Mucosa of stomach (tissue), 1 donor: Measurements from ENCODE around the gene VEPH1.

Experiments
- H3K27me3 ChIP-seq: one replicate; pipeline ENCODE4 v1.7.0; 2013; ENCODE audit warnings: mild to moderate bottlenecking, low read length; ENCODE audit not compliant: control insufficient read depth, insufficient read depth
- H3K36me3 ChIP-seq: one replicate; pipeline ENCODE4 v1.7.0; 2013; ENCODE audit warnings: low read length; ENCODE audit not compliant: control insufficient read depth, insufficient read depth
- H3K4me1 ChIP-seq: one replicate; pipeline ENCODE4 v1.7.0; 2013; ENCODE audit warnings: mild to moderate bottlenecking, low read length; ENCODE audit not compliant: control insufficient read depth, insufficient read depth
- H3K4me3 ChIP-seq: one replicate; pipeline ENCODE4 v1.7.0; 2013; ENCODE audit warnings: low read length
- H3K9ac ChIP-seq: one replicate; pipeline ENCODE4 v1.7.0; 2013; ENCODE audit warnings: mild to moderate bottlenecking, low read length, moderate library complexity
- H3K9me3 ChIP-seq: one replicate; pipeline ENCODE4 v1.7.0; 2013; ENCODE audit warnings: mild to moderate bottlenecking, low read length, moderate library complexity; ENCODE audit not compliant: control insufficient read depth
- donor health status: Pancreatic carcinoma.

VEPH1 gene

GRCh38 chr3:157412323-157412855, 90.8 kb downstream of the VEPH1 start:
- H3K9ac ChIP-seq, result no peak overlapping the region
- H3K4me1 ChIP-seq, result no peaks in the 10 kb centered on the region
- H3K27me3 ChIP-seq, result no peaks in the 10 kb centered on the region
- H3K9me3 ChIP-seq, result no peaks in the 10 kb centered on the region
- H3K4me3 ChIP-seq, result no peak overlapping the region
- no peaks in the 10 kb centered on the region for H3K36me3 ChIP-seq

- no peaks in the 10 kb centered on the region for H3K27me3 ChIP-seq
- no peaks in the 10 kb centered on the region for H3K4me1 ChIP-seq
- H3K36me3 ChIP-seq, result no peaks in the 10 kb centered on the region
- H3K9me3 ChIP-seq, result no peaks in the 10 kb centered on the region
- H3K9ac ChIP-seq, result no peak overlapping the region
- H3K4me3 ChIP-seq, result no peak overlapping the region
These were observed 92.3 kb downstream of the VEPH1 start for GRCh38 chr3:157410945-157411344.

- no peaks in the 10 kb centered on the region for H3K27me3 ChIP-seq
- H3K4me1 ChIP-seq, result no peaks in the 10 kb centered on the region
- H3K9ac ChIP-seq, result no peak overlapping the region
- no peaks in the 10 kb centered on the region for H3K36me3 ChIP-seq
- no peak overlapping the region for H3K4me3 ChIP-seq
- no peaks in the 10 kb centered on the region for H3K9me3 ChIP-seq
These were observed 93.7 kb downstream of the VEPH1 start for GRCh38 chr3:157409516-157409915.

- Histone ChIP-seq H3K9me3 (no peaks in the 10 kb centered on the region), H3K4me1 (no peaks in the 10 kb centered on the region), H3K4me3 (no peak overlapping the region), H3K9ac (no peak overlapping the region), H3K27me3 (no peaks in the 10 kb centered on the region), H3K36me3 (no peaks in the 10 kb centered on the region)
These were observed 94.6 kb downstream of the VEPH1 start for GRCh38 chr3:157408499-157409149.

- H3K4me3 ChIP-seq, result no peak overlapping the region
- H3K9me3 ChIP-seq, result no peaks in the 10 kb centered on the region
- H3K4me1 ChIP-seq, result no peaks in the 10 kb centered on the region
- no peak overlapping the region for H3K9ac ChIP-seq
- H3K36me3 ChIP-seq, result no peaks in the 10 kb centered on the region
- H3K27me3 ChIP-seq, result no peaks in the 10 kb centered on the region
These were observed 95.4 kb downstream of the VEPH1 start for GRCh38 chr3:157407769-157408168.

- no peaks in the 10 kb centered on the region for H3K36me3 ChIP-seq
- no peak overlapping the region for H3K9ac ChIP-seq
- no peak overlapping the region for H3K4me3 ChIP-seq
- H3K27me3 ChIP-seq, result no peaks in the 10 kb centered on the region
- no peaks in the 10 kb centered on the region for H3K9me3 ChIP-seq
- H3K4me1 ChIP-seq, result no peaks in the 10 kb centered on the region
These were observed 96.8 kb downstream of the VEPH1 start for GRCh38 chr3:157406394-157406793.

GRCh38 chr3:157405457-157405856, 97.8 kb downstream of the VEPH1 start:
- H3K27me3 ChIP-seq, result no peaks in the 10 kb centered on the region
- H3K9me3 ChIP-seq, result no peaks in the 10 kb centered on the region
- H3K36me3 ChIP-seq, result no peaks in the 10 kb centered on the region
- no peaks in the 10 kb centered on the region for H3K4me1 ChIP-seq
- no peak overlapping the region for H3K4me3 ChIP-seq
- H3K9ac ChIP-seq, result no peak overlapping the region

- Histone ChIP-seq H3K4me3 (no peak overlapping the region), H3K36me3 (no peaks in the 10 kb centered on the region), H3K9me3 (no peaks in the 10 kb centered on the region), H3K9ac (no peak overlapping the region), H3K4me1 (no peaks in the 10 kb centered on the region), H3K27me3 (no peaks in the 10 kb centered on the region)
These were observed 98.8 kb downstream of the VEPH1 start for GRCh38 chr3:157404381-157404780.

- no peaks in the 10 kb centered on the region for H3K4me1 ChIP-seq
- no peak overlapping the region for H3K9ac ChIP-seq
- H3K9me3 ChIP-seq, result no peaks in the 10 kb centered on the region
- no peaks in the 10 kb centered on the region for H3K27me3 ChIP-seq
- no peaks in the 10 kb centered on the region for H3K36me3 ChIP-seq
- H3K4me3 ChIP-seq, result no peak overlapping the region
These were observed 104.6 kb downstream of the VEPH1 start for GRCh38 chr3:157398598-157398997.

- no peaks in the 10 kb centered on the region for H3K4me1 ChIP-seq
- H3K27me3 ChIP-seq, result no peaks in the 10 kb centered on the region
- H3K4me3 ChIP-seq, result no peak overlapping the region
- H3K9me3 ChIP-seq, result no peaks in the 10 kb centered on the region
- no peak overlapping the region for H3K9ac ChIP-seq
- no peaks in the 10 kb centered on the region for H3K36me3 ChIP-seq
These were observed 108.8 kb downstream of the VEPH1 start for GRCh38 chr3:157394411-157394810.

GRCh38 chr3:157393113-157393512, 110.1 kb downstream of the VEPH1 start:
- no peaks in the 10 kb centered on the region for H3K27me3 ChIP-seq
- H3K9me3 ChIP-seq, result no peaks in the 10 kb centered on the region
- H3K4me1 ChIP-seq, result no peaks in the 10 kb centered on the region

GRCh38 chr3:157392104-157392503, 111.1 kb downstream of the VEPH1 start:
- Histone ChIP-seq H3K4me1 (no peaks in the 10 kb centered on the region), H3K9ac (no peak overlapping the region), H3K27me3 (peaks cover 3% of the 10 kb centered on the region), H3K9me3 (no peaks in the 10 kb centered on the region), H3K4me3 (no peak overlapping the region), H3K36me3 (no peaks in the 10 kb centered on the region)

More at GRCh38 chr3:157393113-157393512, 110.1 kb downstream of the VEPH1 start:
- no peak overlapping the region for H3K9ac ChIP-seq
- H3K4me3 ChIP-seq, result no peak overlapping the region
- H3K36me3 ChIP-seq, result no peaks in the 10 kb centered on the region
